ENCODE measurements around the gene MYO7B. TPM values are rescaled to one million over a fixed set of nuclear protein-coding genes. Genes with fewer than 3 reads are reported as not detected.

The MYO7B gene
- total and polyA plus RNA-seq, 2 experiments from 2014 or later = 17.6 to 20.1 TPM

DNA sequence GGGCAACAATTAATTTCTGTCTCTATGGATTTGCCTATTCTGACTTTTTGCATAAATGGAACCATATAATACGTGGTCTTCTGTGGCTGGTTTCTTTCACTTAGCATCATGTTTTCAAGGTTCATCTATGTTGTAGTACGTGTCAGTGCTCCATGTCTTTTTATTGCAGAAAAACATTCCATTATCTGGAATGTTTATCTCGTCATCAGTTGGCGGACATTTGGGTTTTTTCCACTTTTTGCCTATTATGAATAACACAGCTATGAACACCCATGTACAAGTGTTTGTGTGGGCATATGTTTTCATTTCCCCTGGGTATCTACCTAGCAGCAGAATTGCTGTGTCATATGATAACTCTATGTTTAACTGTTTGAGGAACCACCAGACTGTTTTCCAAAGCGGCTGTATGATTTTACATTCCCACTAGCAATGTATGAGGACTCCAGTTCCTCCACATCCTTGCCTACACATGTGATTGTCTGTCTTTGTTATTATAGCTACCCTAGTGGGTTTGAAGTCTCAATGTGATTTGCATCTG lies 49.9 kb downstream of the MYO7B start:
- H3K9me3 ChIP-seq (ENCODE audit: low read depth) = no peaks in the 10 kb centered on the region
- no peak for DNase-seq (ENCODE audit: low spot score)
- TF ChIP-seq, protein P1, sequence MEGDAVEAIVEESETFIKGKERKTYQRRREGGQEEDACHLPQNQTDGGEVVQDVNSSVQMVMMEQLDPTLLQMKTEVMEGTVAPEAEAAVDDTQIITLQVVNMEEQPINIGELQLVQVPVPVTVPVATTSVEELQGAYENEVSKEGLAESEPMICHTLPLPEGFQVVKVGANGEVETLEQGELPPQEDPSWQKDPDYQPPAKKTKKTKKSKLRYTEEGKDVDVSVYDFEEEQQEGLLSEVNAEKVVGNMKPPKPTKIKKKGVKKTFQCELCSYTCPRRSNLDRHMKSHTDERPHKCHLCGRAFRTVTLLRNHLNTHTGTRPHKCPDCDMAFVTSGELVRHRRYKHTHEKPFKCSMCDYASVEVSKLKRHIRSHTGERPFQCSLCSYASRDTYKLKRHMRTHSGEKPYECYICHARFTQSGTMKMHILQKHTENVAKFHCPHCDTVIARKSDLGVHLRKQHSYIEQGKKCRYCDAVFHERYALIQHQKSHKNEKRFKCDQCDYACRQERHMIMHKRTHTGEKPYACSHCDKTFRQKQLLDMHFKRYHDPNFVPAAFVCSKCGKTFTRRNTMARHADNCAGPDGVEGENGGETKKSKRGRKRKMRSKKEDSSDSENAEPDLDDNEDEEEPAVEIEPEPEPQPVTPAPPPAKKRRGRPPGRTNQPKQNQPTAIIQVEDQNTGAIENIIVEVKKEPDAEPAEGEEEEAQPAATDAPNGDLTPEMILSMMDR (IDR thresholded peaks at IDR 0.05; ENCODE audit: poor library complexity) = no peak
- TF ChIP-seq EZH2phosphoT487 (IDR thresholded peaks at IDR 0.05; ENCODE audit: low read depth, severe bottlenecking, unreplicated experiment) (no peak), EZH2 (IDR thresholded peaks at IDR 0.05; ENCODE audit: borderline replicate concordance) (no peak)
- no peak overlapping the region for H3K4me3 ChIP-seq
- no peaks in the 10 kb centered on the region for H4K20me1 ChIP-seq (ENCODE audit: insufficient read depth, poor library complexity, severe bottlenecking)
- no peak overlapping the region for H3K4me2 ChIP-seq
- H3K27me3 ChIP-seq = no peaks in the 10 kb centered on the region
- H3K36me3 ChIP-seq (replicated peaks; ENCODE audit: insufficient read depth, low read depth) = no peaks in the 10 kb centered on the region
- H3K9me2 ChIP-seq (replicated peaks; ENCODE audit: insufficient read depth) = no peaks in the 10 kb centered on the region
- no peaks in the 10 kb centered on the region for H3K79me2 ChIP-seq
- no peak overlapping the region for H3K27ac ChIP-seq
- no peak overlapping the region for H2AFZ ChIP-seq
- 85% methylated on average over 5 of the region's 5 CpGs for WGBS (ENCODE audit: low lambda C conversion rate, missing lambda C conversion rate)
- no peaks in the 10 kb centered on the region for H3K4me1 ChIP-seq (ENCODE audit: insufficient read depth)

DNA sequence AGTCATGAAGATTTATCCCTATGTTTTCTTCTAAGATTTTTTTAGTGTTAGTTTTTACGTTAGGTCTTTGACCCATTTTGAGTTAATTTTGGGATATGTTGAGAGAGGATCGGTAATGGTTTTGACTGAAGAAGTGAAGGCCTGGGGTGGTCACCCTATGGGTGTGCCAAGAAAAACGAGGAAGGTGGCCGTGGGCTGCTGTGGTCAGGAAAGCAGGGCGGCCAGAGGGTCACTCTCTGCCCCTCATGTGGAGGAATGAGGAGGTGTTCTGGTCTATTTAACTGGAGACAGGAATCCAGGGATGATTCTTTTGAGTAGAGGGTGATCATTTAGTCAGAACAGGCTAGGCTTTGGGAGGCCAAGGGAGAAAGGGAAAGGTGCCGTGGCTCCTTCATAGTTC lies 50.7 kb downstream of the MYO7B start:
- Histone ChIP-seq H3K36me3 (replicated peaks; ENCODE audit: insufficient read depth, low read depth) (no peaks in the 10 kb centered on the region), H3K79me2 (no peaks in the 10 kb centered on the region), H3K27ac (no peak overlapping the region), H3K9me2 (replicated peaks; ENCODE audit: insufficient read depth) (no peaks in the 10 kb centered on the region), H4K20me1 (ENCODE audit: insufficient read depth, poor library complexity, severe bottlenecking) (no peaks in the 10 kb centered on the region), H3K4me3 (no peak overlapping the region), H2AFZ (no peak overlapping the region), H3K9me3 (ENCODE audit: low read depth) (no peaks in the 10 kb centered on the region), H3K4me1 (ENCODE audit: insufficient read depth) (no peaks in the 10 kb centered on the region), H3K4me2 (no peak overlapping the region), H3K27me3 (no peaks in the 10 kb centered on the region)
- 87% methylated on average over 6 of the region's 6 CpGs for WGBS (ENCODE audit: low lambda C conversion rate, missing lambda C conversion rate)
- TF ChIP-seq, protein P1 (IDR thresholded peaks at IDR 0.05; ENCODE audit: poor library complexity) = no peak
- no peak for TF ChIP-seq EZH2phosphoT487 (IDR thresholded peaks at IDR 0.05; ENCODE audit: low read depth, severe bottlenecking, unreplicated experiment)
- TF ChIP-seq EZH2 (IDR thresholded peaks at IDR 0.05; ENCODE audit: borderline replicate concordance) = no peak
- no peak for DNase-seq (ENCODE audit: low spot score)

DNA sequence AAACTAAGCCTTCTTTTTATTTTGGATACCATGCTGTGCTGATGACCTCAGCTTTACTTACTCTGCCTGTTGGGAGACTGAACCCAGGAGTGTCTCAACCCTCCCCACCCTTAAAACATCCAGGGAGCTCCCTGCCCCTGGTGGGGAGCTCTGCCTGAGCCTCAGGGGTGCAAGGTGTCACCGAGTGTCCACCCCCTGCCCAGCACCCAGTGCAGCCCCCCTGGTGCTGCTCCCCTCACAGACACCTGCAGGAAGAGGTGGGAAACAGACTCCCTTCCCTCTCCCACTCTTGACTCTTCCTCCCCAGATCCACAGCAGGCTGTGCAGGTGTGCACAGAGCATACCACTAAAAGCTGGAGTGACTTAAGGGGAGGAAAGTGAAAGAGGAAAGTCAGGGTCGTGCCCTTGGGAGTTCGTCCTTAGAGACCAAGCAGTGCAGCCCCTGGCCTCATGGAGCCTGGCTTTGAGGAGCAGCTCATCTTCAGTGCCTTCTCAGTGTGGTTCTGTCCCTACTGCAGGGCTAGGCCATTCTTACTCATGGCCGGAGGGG lies 51.3 kb downstream of the MYO7B start:
- no peak overlapping the region for H3K4me2 ChIP-seq
- H3K9me3 ChIP-seq (ENCODE audit: low read depth) = no peaks in the 10 kb centered on the region
- 94% methylated on average over 4 of the region's 4 CpGs for WGBS (ENCODE audit: low lambda C conversion rate, missing lambda C conversion rate)
- H3K27me3 ChIP-seq = no peaks in the 10 kb centered on the region
- H3K9me2 ChIP-seq (replicated peaks; ENCODE audit: insufficient read depth) = no peaks in the 10 kb centered on the region
- TF ChIP-seq, protein P1 (IDR thresholded peaks at IDR 0.05; ENCODE audit: poor library complexity) = no peak
- no peak for TF ChIP-seq EZH2 (IDR thresholded peaks at IDR 0.05; ENCODE audit: borderline replicate concordance)
- TF ChIP-seq EZH2phosphoT487 (IDR thresholded peaks at IDR 0.05; ENCODE audit: low read depth, severe bottlenecking, unreplicated experiment) = no peak
- no peaks in the 10 kb centered on the region for H4K20me1 ChIP-seq (ENCODE audit: insufficient read depth, poor library complexity, severe bottlenecking)
- H2AFZ ChIP-seq = no peak overlapping the region
- no peak for DNase-seq (ENCODE audit: low spot score)
- no peak overlapping the region for H3K27ac ChIP-seq
- H3K4me1 ChIP-seq (ENCODE audit: insufficient read depth) = no peaks in the 10 kb centered on the region
- no peaks in the 10 kb centered on the region for H3K79me2 ChIP-seq
- no peaks in the 10 kb centered on the region for H3K36me3 ChIP-seq (replicated peaks; ENCODE audit: insufficient read depth, low read depth)
- H3K4me3 ChIP-seq = no peak overlapping the region

All from hepatocyte (in vitro differentiated cells).